Uterus (tissue), 4 donors: ENCODE measurements around the gene ST3GAL6. TPM values are rescaled to one million over a fixed set of nuclear protein-coding genes. Genes with fewer than 3 reads are reported as not detected.
"Not testable (repeated sequence)": the region's sequence is repeated elsewhere in the genome, so short reads cannot be mapped to it uniquely, and the experiment has no call there.

Source experiments
- DNase-seq, 2 donors: peaks; one replicate each; pipeline ENCODE4 v3.0.0-alpha.2; 2019 to 2020
- H3K27ac ChIP-seq, 2 donors: fragments of 200-600 bp; sonication (generic); 1 replicate in 1 of 2; 2 replicates in 1 of 2; pipeline ENCODE4 v1.5.1; 2016 to 2018
- H3K27me3 ChIP-seq, 2 donors: fragments of 200-600 bp; sonication (generic); one replicate each; pipeline ENCODE4 v1.5.1; 2018 to 2019; ENCODE audit warnings: control low read depth in 1 of 2
- H3K36me3 ChIP-seq, 2 donors: fragments of 200-600 bp; sonication (generic); one replicate each; pipeline ENCODE4 v1.5.1; 2019; ENCODE audit warnings: control low read depth in 1 of 2
- H3K4me1 ChIP-seq, 2 donors: fragments of 200-600 bp; sonication (generic); one replicate each; pipeline ENCODE4 v1.5.1; 2018 to 2019; ENCODE audit warnings: control low read depth in 1 of 2
- H3K4me3 ChIP-seq, 2 donors: fragments of 200-600 bp; sonication (generic); 1 replicate in 1 of 2; 2 replicates in 1 of 2; pipeline ENCODE4 v1.5.1; 2018 to 2019; ENCODE audit warnings: mild to moderate bottlenecking in 1 of 2
- H3K9me3 ChIP-seq, 2 donors: fragments of 200-600 bp; sonication (generic); one replicate each; pipeline ENCODE4 v1.5.1; 2019; ENCODE audit warnings: control low read depth in 1 of 2
- POLR2A ChIP-seq, 2 donors: fragments of 450-650 bp; IDR thresholded peaks; one replicate each; pipeline ENCODE4 v1.6.1; 2016; ENCODE audit warnings: antibody characterized with exemption in 2 of 2, mild to moderate bottlenecking in 1 of 2, moderate library complexity in 1 of 2
- intact Hi-C: fragments of 100-400 bp; cut with DNase I; formaldehyde crosslinking; loops from one replicate; pipeline ENCODE4 v1.15.1; 2023; ENCODE audit warnings: low total_unique reads
- total RNA-seq, 4 donors: library from RNA; depleted of rRNA in 3 of 4; stranded (reverse); fragments of >200 nt in 3 of 4; gene quantifications; one replicate each; pipeline versions ENCODE4 v1.1.0 to v1.2.4, GENCODE V29; 2014 to 2023
- TF ChIP-seq, protein P1 (sequence below), 4 experiments: fragments of 200-600 bp in 2 of 4; fragments of 450-650 bp in 2 of 4; sonication (generic) in 2 of 4; IDR thresholded peaks; one replicate each; pipeline ENCODE4 v1.5.1; 2016 to 2019; ENCODE audit warnings: antibody characterized with exemption in 4 of 4, mild to moderate bottlenecking in 2 of 4, moderate library complexity in 1 of 4
- donor health status: DM: yes; HTN: yes; CAD: no.

ST3GAL6 gene
- total RNA-seq, 4 donors from 2014 or later: 1.8 to 14.9 (median 9.6) TPM

DNA sequence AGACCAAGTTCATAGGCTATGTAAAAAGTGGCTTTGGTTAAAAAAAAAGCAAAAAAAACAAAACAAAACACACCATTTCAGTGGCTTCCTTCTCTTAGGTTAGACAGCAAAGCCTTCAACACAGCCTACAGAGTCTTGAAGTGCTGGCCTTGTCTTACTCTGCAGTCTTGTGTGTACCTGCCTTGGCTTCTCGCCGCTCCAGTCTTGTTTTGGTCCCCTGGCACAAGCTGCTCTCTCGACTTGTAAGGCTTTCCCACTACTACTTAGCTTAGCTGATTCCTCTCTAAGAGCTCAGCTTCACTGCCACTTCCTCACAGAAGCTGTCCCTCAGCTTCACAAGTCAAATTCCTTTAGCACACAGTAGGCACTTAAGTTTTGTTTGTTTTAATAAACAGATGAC, 63.0 kb downstream of the ST3GAL6 start:
- intact Hi-C loops: no loop called here
- no peak overlapping the region for H3K4me3 ChIP-seq
- no peaks in the 10 kb centered on the region for H3K4me1 ChIP-seq
- no peak for DNase-seq
- H3K27ac ChIP-seq: no peak overlapping the region
- no peaks in the 10 kb centered on the region for H3K9me3 ChIP-seq
- TF ChIP-seq POLR2A (IDR thresholded peaks at IDR 0.05): no peak
- TF ChIP-seq, protein P1, sequence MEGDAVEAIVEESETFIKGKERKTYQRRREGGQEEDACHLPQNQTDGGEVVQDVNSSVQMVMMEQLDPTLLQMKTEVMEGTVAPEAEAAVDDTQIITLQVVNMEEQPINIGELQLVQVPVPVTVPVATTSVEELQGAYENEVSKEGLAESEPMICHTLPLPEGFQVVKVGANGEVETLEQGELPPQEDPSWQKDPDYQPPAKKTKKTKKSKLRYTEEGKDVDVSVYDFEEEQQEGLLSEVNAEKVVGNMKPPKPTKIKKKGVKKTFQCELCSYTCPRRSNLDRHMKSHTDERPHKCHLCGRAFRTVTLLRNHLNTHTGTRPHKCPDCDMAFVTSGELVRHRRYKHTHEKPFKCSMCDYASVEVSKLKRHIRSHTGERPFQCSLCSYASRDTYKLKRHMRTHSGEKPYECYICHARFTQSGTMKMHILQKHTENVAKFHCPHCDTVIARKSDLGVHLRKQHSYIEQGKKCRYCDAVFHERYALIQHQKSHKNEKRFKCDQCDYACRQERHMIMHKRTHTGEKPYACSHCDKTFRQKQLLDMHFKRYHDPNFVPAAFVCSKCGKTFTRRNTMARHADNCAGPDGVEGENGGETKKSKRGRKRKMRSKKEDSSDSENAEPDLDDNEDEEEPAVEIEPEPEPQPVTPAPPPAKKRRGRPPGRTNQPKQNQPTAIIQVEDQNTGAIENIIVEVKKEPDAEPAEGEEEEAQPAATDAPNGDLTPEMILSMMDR (IDR thresholded peaks at IDR 0.05): no peak
- no peaks in the 10 kb centered on the region for H3K36me3 ChIP-seq
- no peaks in the 10 kb centered on the region for H3K27me3 ChIP-seq

GRCh38 chr3:98827221-98827920, 64.2 kb downstream of the ST3GAL6 start:
- H3K27ac ChIP-seq: no peak overlapping the region
- no peak for TF ChIP-seq POLR2A (IDR thresholded peaks at IDR 0.05)
- TF ChIP-seq, protein P1 (IDR thresholded peaks at IDR 0.05): no peak
- no peaks in the 10 kb centered on the region for H3K27me3 ChIP-seq
- DNase-seq: no peak
- H3K9me3 ChIP-seq: peaks cover 0 to 3% of the 10 kb centered on the region in 2 donors
- H3K36me3 ChIP-seq: no peaks in the 10 kb centered on the region
- intact Hi-C loops: no loop called here
- H3K4me3 ChIP-seq: no peak overlapping the region
- no peaks in the 10 kb centered on the region for H3K4me1 ChIP-seq

GRCh38 chr3:98829246-98829832, 66.2 kb downstream of the ST3GAL6 start:
- Histone ChIP-seq H3K4me1 (no peaks in the 10 kb centered on the region), H3K9me3 (peaks cover 0 to 3% of the 10 kb centered on the region in 2 donors), H3K36me3 (no peaks in the 10 kb centered on the region), H3K27ac (no peak overlapping the region), H3K27me3 (no peaks in the 10 kb centered on the region), H3K4me3 (no peak overlapping the region)
- DNase-seq: no peak
- TF ChIP-seq POLR2A (IDR thresholded peaks at IDR 0.05): no peak
- TF ChIP-seq, protein P1 (IDR thresholded peaks at IDR 0.05): no peak
- intact Hi-C loops: no loop called here

GRCh38 chr3:98831060-98831459, 67.9 kb downstream of the ST3GAL6 start:
- H3K4me1 ChIP-seq, H3K9me3 ChIP-seq, DNase-seq, H3K4me3 ChIP-seq, H3K36me3 ChIP-seq, intact Hi-C loops, H3K27ac ChIP-seq, H3K27me3 ChIP-seq: not testable (repeated sequence)

DNA sequence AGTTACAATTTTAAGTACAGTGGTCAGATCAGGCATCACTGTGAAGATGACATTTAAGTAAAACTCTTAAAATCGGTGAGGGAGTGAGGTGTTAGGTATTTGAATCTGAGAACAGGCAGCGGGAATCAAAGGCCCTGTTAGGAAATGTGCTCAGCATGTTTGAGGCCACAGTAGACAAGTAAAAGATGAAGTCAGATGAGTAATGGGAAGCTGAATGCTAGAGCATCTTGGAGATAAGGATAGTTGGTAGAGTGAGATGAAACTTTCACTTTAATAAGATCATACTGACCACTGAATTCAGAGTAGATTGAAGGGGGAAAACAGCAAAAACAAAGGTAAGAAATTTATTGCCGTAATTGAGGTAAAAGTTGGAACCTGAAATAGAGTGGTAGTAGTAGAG, 76.7 kb downstream of the ST3GAL6 start:
- TF ChIP-seq, protein P1 (IDR thresholded peaks at IDR 0.05): no peak
- TF ChIP-seq POLR2A (IDR thresholded peaks at IDR 0.05): no peak
- DNase-seq: no peak
- Histone ChIP-seq H3K4me1 (no peaks in the 10 kb centered on the region), H3K9me3 (no peaks in the 10 kb centered on the region), H3K36me3 (no peaks in the 10 kb centered on the region), H3K27ac (no peak overlapping the region), H3K4me3 (no peak overlapping the region), H3K27me3 (no peaks in the 10 kb centered on the region)
- intact Hi-C loops: no loop called here
